Measurements from ENCODE around the gene ITFG1.
"Not testable (repeated sequence)": the region's sequence is repeated elsewhere in the genome, so short reads cannot be mapped to it uniquely, and the experiment has no call there.

ITFG1 gene

DNA sequence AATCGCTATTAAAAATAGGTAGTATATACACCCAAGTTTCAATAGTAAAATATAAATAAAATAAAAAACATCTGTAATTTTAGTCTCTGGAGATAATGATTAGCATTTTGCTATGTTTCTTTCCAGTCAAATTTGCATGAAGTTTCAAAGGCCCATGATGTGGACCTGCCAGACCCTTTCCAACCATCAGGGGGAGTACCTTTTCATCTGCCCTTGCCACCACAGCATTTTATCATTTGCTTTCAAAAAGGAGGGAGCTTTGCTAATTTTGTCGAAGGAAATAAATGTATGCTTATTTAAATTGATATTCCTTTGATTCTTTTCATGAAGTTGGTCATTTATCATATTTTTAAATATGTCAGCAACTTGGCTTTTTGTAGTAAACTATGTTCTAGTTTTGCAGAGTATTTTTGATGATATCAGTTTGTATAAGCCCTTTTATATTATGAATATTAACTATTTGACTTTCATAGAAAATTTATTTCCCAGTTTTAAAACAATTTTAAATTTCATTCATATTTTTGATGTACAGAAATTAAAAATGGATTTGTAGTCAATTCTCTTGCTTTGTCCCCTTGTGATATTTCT is 201.9 kb downstream of the ITFG1 start:
- no peak for DNase-seq (ENCODE audit: extremely low read depth in 1 of 2, low read depth in 1 of 2)

GRCh38 chr16:47254756-47255155 is 206.1 kb downstream of the ITFG1 start:
- no peak for DNase-seq (ENCODE audit: extremely low read depth in 1 of 2, low read depth in 1 of 2)

DNA sequence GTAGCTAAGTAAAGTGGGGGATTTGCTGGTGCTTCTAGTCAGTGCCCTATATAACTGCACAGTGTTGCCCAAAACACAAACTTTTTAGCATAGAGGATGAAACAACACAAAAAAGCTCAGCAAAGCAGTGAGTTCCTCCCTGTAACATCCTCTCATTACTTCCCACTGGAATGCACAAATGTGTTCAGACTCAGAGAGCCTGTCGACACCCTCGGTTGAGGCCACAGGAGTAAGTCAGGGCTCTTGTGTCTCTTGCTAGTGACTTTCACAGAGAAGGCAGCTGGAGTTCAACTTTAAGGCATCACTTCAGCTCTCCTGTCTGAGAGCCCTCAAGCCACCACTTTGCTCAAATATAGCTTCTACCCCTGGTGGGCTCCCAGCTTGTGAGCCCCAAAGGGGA is 209.9 kb downstream of the ITFG1 start:
- DNase-seq (ENCODE audit: extremely low read depth in 1 of 2, low read depth in 1 of 2) = no peak

- DNase-seq (ENCODE audit: extremely low read depth in 1 of 2, low read depth in 1 of 2) = no peak
Measured at GRCh38 chr16:47247690-47248089, 213.2 kb downstream of the ITFG1 start.

- no peak for DNase-seq (ENCODE audit: extremely low read depth in 1 of 2, low read depth in 1 of 2)
Measured at GRCh38 chr16:47244206-47244605, 216.7 kb downstream of the ITFG1 start.

DNA sequence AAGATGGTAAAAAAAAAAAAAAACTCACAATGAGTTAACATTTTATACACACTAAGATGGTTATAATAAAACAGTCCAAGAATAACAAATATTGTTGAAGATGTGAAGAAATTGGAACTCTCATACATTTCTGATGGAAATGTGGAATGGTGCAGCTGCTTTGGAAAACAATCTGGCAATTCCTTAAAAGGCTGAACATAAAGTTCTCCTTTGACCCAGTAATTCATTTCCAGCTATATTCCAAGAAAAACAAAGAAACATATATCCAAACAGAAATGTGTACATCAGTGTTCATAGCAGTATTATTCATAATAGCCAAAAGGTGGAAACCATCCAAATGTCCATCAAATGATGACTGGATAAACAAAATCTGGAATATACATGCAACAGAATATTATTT is 219.8 kb downstream of the ITFG1 start:
- DNase-seq (ENCODE audit: extremely low read depth in 1 of 2, low read depth in 1 of 2) = no peak

DNA sequence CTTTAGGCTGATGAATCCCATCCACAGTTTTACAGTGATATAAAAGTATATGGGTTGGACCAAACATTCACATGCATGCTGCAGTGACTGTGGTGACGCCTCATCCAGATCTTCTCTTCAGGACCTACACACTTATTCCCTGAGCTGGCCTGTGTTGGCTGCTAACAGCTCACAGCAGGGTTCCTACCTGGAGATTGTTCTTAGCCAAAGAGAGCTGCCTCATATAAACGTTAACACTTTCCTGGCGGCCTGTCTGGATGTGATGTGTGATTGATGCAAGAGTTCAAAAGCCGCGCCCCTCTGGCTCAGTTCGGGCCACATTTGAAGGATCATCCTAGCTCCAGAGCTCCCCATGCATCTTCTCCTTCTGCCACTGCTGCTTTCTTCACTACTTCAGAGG is 224.1 kb downstream of the ITFG1 start:
- no peak for DNase-seq (ENCODE audit: extremely low read depth in 1 of 2, low read depth in 1 of 2)

- DNase-seq (ENCODE audit: extremely low read depth in 1 of 2, low read depth in 1 of 2) = no peak
Measured at GRCh38 chr16:47230296-47230695, 230.6 kb downstream of the ITFG1 start.

DNA sequence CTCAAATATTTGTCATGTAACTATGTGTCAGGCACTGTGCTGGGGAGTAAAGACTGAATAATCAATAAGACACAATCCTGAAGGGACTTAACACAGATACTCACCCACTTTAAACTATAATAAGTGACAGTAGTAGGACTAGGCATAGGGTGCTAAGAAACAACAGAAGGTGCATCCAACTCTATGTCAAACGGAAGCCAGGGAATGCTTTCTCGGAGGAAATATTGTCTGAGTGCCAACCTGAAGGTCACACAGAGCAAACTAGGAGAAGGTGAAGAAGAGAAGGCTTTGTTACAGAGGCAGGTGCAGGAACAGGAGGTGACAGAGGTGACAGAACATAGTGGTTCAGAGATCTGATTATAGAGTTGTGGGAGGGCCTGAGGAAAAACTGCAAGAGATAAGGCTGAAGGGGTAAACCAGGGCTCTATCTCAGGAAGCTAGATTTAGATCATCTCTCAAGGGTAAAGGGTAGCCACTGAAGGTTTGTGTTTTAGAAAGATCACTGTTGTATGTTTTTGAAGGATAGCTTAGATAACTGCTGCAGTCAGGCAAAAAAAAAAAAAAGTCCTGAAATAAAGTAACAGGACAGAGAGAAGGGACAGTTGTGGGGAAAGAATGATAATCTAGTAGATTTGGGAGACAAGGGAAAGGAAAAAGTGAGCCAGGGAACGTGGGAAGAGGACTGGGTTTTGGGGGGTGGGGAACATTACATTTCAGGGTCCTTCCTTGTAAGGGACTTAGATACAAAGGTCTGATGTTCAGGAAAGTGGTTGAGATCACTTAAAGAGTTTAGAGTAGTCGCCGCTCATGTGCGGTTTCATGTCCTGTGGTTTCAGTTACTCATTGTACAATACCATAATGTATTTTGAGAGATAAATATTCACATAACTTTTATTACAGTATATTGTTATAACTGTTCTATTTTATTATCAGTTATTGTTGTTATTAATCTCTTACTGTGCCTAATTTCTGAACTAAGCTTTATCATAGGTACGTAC is 231.5 kb downstream of the ITFG1 start:
- no peak for DNase-seq (ENCODE audit: extremely low read depth in 1 of 2, low read depth in 1 of 2)

- DNase-seq (ENCODE audit: extremely low read depth in 1 of 2, low read depth in 1 of 2) = no peak
Measured at GRCh38 chr16:47228241-47228640, 232.6 kb downstream of the ITFG1 start.

DNA sequence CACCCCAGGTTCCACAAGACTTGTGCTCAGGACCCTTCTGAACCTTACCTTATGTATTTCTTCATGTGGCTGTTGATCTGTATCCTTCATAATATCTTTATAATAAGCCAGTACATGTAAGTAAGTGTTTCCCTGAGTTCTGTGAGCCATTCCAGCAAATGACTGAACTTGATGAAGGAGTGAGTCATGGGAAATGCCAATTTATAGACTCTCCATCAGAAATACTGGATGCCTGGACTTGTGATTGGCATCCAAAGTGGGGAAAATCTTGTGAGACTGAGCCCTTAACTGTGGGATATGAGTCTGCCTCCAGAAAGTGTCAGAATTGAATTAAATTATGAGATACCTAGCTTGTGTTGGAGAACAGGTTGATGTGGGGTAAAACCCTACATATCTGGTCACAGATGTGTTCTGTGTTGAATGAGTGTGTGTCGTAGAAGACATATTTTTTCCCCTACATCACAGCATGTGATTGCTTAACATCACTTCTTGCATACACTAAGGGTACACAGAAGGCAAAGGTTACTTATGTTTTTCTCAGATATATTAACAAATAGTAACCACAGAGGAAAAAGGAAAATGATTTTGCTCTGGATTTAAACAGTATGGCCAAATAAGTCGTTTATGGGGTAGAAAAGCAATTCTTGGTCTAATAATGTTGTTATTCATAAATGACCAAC is 247.0 kb downstream of the ITFG1 start:
- no peak for DNase-seq (ENCODE audit: extremely low read depth in 1 of 2, low read depth in 1 of 2)

DNA sequence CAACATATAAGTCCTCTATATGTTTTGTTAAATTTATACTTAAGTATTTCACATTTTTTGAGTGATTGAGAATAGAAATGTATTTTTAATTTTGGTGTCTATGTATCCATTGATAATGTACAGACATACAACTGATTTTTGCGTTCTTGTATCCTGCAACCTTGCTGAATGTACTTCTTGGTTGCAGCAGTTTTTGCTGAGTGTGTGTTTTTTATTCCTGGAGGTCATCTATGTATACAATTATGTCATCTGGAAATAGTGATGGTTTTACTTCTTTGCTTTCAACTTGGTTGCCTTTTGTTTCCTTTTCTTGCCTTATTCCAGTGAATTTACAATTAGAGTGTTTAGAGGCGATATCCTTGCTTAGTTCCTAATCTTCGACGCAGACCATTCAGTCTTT is 249.6 kb downstream of the ITFG1 start:
- DNase-seq (ENCODE audit: extremely low read depth in 1 of 2, low read depth in 1 of 2) = no peak

DNA sequence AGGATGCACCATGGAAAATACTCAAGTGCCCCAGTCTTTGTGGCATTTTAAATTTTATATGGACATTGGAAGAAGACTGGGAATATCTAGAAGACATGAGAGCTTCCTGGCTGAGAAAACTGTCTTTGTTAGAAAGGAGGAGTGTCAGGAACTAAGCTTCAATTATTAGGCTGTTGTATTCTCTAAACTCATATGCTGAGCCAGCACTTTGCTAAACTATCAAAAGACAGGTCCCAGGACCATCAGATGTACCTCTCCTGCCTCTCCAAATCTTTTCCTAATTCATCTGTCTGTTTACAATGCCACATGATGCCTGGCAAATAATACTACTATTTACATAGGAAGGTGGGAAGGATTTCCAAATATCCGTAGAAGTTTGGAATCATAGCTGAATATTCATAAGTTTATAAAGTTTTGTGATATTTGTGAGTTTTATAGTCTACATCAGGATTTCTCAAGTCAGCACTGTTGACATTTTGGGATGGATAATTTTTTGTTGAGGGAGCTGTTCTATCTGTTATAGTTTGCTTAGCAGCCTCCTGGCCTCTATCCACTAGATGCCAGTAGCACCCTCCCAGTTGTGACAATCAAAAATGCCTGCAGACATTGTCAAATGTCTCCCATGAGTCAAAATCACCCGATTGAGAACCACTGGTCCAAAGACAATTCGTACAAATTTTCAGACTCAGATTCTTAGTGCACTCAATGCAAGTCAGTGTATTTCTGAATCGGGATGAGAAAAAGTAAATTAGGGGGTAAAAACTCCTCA is 255.9 kb downstream of the ITFG1 start:
- no peak for DNase-seq (ENCODE audit: extremely low read depth in 1 of 2, low read depth in 1 of 2)

- DNase-seq (ENCODE audit: extremely low read depth in 1 of 2, low read depth in 1 of 2) = not testable (repeated sequence)
Measured at GRCh38 chr16:47203433-47203832, 257.4 kb downstream of the ITFG1 start.

DNA sequence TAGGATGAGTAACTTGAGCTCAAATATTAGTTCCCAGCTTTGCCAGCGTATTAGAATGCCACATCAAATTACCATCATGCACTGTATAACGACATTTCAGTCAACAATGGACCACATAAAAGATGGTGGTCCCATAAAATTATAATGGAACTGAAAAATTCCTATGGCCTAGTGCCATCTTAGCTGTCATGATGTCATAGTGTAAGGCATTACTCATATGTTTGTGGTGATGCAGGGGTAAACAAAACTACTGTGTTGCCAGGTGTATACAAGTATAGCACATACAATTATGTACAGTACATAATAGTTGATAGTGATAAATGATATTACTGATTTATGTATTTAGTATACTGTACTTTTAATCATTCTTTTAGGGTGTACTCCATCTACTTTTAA is 262.7 kb downstream of the ITFG1 start:
- no peak for DNase-seq (ENCODE audit: extremely low read depth in 1 of 2, low read depth in 1 of 2)

DNA sequence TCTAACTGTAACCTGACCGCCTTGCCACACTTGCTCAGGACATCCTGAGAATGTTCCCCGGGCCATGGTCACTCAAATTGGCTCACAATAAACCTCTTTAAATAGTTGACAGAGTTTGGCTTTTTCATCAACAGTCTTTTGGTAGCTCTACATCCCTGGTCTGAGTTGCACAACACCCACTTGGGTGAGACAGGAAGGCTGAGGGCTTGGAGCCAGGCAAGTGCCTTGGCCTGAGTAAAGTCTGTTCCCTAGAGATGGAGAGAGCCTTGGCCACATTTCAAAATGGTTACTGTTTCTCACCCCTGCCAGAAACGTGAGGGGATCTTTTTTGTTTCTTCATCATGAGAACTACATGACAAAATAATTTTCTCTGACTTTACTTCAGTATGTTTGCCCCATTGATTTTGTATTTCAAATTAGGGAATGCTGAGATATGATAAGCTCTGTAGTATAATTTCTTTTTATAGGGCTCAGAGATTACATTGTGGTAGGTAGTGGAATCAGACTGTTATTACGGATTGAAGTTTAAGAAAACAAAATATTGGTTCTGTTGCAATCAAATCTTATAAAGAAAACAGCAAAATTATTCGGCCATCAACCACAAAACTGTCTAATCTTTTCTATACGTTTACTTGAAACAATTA is 263.2 kb downstream of the ITFG1 start:
- DNase-seq (ENCODE audit: extremely low read depth in 1 of 2, low read depth in 1 of 2) = no peak

DNA sequence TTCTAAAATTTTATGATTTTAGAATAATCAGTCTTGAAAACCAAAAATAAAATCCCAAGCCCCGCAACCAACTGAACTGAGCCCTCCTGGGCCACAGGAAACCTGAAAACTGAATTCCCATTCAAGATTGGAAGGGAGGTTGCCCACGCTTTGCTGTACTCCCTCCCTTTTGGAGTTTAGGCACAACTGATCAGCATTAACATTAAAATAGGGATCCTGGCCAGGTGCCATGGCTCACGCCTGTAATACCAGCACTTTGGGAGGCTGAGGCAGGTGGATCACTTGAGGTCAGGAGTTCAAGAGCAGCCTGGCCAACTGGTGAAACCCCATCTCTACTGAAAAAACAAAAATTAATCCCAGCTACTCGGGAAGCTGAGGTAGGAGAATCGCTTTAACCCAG is 264.4 kb downstream of the ITFG1 start:
- DNase-seq (ENCODE audit: extremely low read depth in 1 of 2, low read depth in 1 of 2) = no peak

DNA sequence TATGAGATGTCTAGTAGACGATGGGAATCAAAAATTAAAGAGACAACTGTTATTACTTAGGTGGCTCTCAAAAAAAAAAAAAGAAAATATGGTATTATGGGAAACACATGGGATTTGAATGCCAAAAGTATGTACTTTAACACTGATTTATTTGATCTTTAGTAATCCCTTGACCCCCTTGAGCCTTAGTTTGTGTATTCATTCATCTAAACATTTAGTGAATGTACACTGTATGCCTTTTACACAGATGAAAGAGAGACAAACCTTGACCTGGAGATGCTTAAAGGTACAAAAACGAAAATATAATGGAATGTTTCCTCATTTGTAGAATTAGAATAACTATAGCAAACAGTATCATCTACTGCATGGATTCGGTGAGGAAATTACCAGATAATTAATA is 278.5 kb downstream of the ITFG1 start:
- no peak for DNase-seq (ENCODE audit: extremely low read depth in 1 of 2, low read depth in 1 of 2)

GRCh38 chr16:47181066-47181465 is 279.8 kb downstream of the ITFG1 start:
- not testable (repeated sequence) for DNase-seq (ENCODE audit: extremely low read depth in 1 of 2, low read depth in 1 of 2)

- no peak for DNase-seq (ENCODE audit: extremely low read depth in 1 of 2, low read depth in 1 of 2)
Measured at GRCh38 chr16:47180073-47180472, 280.8 kb downstream of the ITFG1 start.

DNA sequence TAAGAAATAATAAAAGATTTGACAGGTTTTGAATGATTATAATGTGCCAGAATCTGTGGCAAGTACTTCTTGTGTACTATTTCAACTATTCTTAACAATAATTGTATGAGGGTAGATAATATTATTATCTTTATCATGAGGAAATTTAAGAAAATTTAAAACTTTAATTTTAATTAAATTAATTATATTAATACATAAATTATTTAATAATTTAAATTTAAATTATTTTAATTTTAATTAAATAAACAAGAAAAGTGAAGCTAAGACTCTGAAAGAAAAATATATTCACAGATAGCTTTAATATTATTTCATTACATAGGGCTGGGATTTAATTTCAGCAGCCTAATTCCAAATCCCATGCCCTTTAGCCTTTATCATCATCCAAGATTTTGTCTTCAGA is 285.7 kb downstream of the ITFG1 start:
- no peak for DNase-seq (ENCODE audit: extremely low read depth in 1 of 2, low read depth in 1 of 2)

Data from stimulated activated CD8-positive, alpha-beta memory T cell treated with anti-CD3 and anti-CD28 coated beads, Interleukin-7, amount 100 ng/mL, for 48 hours (primary cell).